Smooth muscle cell (in vitro differentiated cells): ENCODE data around the gene CREBL2. TPM values are rescaled to one million over a fixed set of nuclear protein-coding genes. Genes with fewer than 3 reads are reported as not detected.
"Not testable (repeated sequence)": the region's sequence is repeated elsewhere in the genome, so short reads cannot be mapped to it uniquely, and the experiment has no call there.

ENCODE experiments used
- DNase-seq: peaks from one replicate; lab custom pipeline; 2025; ENCODE audit not compliant: unreplicated experiment; lab: John Stamatoyannopoulos, UW
- H2AFZ ChIP-seq: fragments of 200-600 bp; sonication (generic); 2 replicates; pipeline ENCODE4 v1.6.0; 2016; ENCODE audit warnings: antibody characterized with exemption, low read depth, mild to moderate bottlenecking
- H3F3A ChIP-seq: fragments of 200-600 bp; sonication (generic); 2 replicates; pipeline ENCODE4 v1.6.0; 2017; ENCODE audit warnings: antibody characterized with exemption, low read depth
- H3K27ac ChIP-seq: fragments of 200-600 bp; sonication (generic); 2 replicates; pipeline ENCODE4 v1.5.1; 2016; ENCODE audit warnings: low read depth, mild to moderate bottlenecking
- H3K27me3 ChIP-seq: fragments of 200-600 bp; sonication (generic); 2 replicates; pipeline ENCODE4 v1.6.1; 2016; ENCODE audit warnings: low read depth, mild to moderate bottlenecking
- H3K36me3 ChIP-seq: fragments of 200-600 bp; sonication (generic); 2 replicates; pipeline ENCODE4 v1.5.1; 2016; ENCODE audit warnings: low read depth
- H3K4me1 ChIP-seq: fragments of 200-600 bp; sonication (generic); 2 replicates; pipeline ENCODE4 v1.5.1; 2016; ENCODE audit warnings: low read depth
- H3K4me2 ChIP-seq: fragments of 200-600 bp; sonication (generic); 2 replicates; pipeline ENCODE4 v1.6.0; 2016; ENCODE audit warnings: mild to moderate bottlenecking
- H3K4me3 ChIP-seq: fragments of 200-600 bp; sonication (generic); 2 replicates; pipeline ENCODE4 v1.5.1; 2016; ENCODE audit warnings: mild to moderate bottlenecking
- H3K79me2 ChIP-seq: fragments of 200-600 bp; sonication (generic); 2 replicates; pipeline ENCODE4 v1.6.0; 2016; ENCODE audit warnings: low read depth, mild to moderate bottlenecking
- H3K9ac ChIP-seq: fragments of 200-600 bp; sonication (generic); 2 replicates; pipeline ENCODE4 v1.6.0; 2016; ENCODE audit warnings: low read depth
- H3K9me3 ChIP-seq: fragments of 200-600 bp; sonication (generic); replicated peaks from 2 replicates; pipeline ENCODE4 v1.5.1; 2016; ENCODE audit warnings: low read depth
- H4K20me1 ChIP-seq: fragments of 200-600 bp; sonication (generic); 2 replicates; pipeline ENCODE4 v1.6.0; 2016; ENCODE audit warnings: low read depth
- CTCF ChIP-seq: fragments of 200-600 bp; sonication (generic); IDR thresholded peaks from 2 replicates; pipeline ENCODE4 v1.5.1; 2017; ENCODE audit warnings: borderline replicate concordance, mild to moderate bottlenecking, antibody characterized with exemption; ENCODE audit not compliant: insufficient read depth, poor library complexity, severe bottlenecking
- WGBS: methylation state at CpG from one replicate; pipeline ENCODE4 v1.1.7; 2016; ENCODE audit warnings: low lambda C conversion rate; 5-methylcytosine and 5-hydroxymethylcytosine counted together
- polyA plus RNA-seq: library from polyadenylated mRNA; unstranded; fragments of >200 nt; fragmentation: Nextera tagmentation; extraction: Ambion mirVana; gene quantifications from 2 replicates; pipeline ENCODE4 v1.2.1, GENCODE V29; 2016
- total RNA-seq: library from RNA; depleted of rRNA; stranded (reverse); fragments of >200 nt; gene quantifications from 2 replicates; pipeline ENCODE4 v1.2.3, GENCODE V29; 2014

The CREBL2 gene
- total and polyA plus RNA-seq, 2 experiments from 2014 or later: 4.2 to 6.6 TPM

- peak overlapping the region; percentile 81 for H3K27ac ChIP-seq
- H3K27me3 ChIP-seq: no peaks in the 10 kb centered on the region
- H3K36me3 ChIP-seq: no peaks in the 10 kb centered on the region
- no peak for TF ChIP-seq CTCF
- WGBS: 4% methylated on average over 7 of the region's 7 CpGs
- H3K4me3 ChIP-seq: peak overlapping the region; percentile 77
- peaks cover 16% of the 10 kb centered on the region for H3K79me2 ChIP-seq
- H3K4me1 ChIP-seq: peaks cover 6% of the 10 kb centered on the region
- DNase-seq: no peak
- H3F3A ChIP-seq: peaks cover 7% of the 10 kb centered on the region
- H3K9me3 ChIP-seq: no peaks in the 10 kb centered on the region
- peak overlapping the region; percentile 97 for H3K4me2 ChIP-seq
- H2AFZ ChIP-seq: peak overlapping the region; percentile 88
- H4K20me1 ChIP-seq: no peaks in the 10 kb centered on the region
- H3K9ac ChIP-seq: peak overlapping the region; percentile 65
These were observed 682 bp downstream of the CREBL2 start for GRCh38 chr12:12612358-12612757.

- no peak for DNase-seq
- Histone ChIP-seq H3K4me1 (peaks cover 6% of the 10 kb centered on the region), H3F3A (peaks cover 7% of the 10 kb centered on the region), H3K79me2 (peaks cover 16% of the 10 kb centered on the region), H2AFZ (no peak overlapping the region), H3K27me3 (no peaks in the 10 kb centered on the region), H3K27ac (no peak overlapping the region), H3K4me3 (peak overlapping the region; percentile 77), H3K36me3 (no peaks in the 10 kb centered on the region), H3K9me3 (no peaks in the 10 kb centered on the region), H3K4me2 (no peak overlapping the region), H3K9ac (no peak overlapping the region), H4K20me1 (no peaks in the 10 kb centered on the region)
- WGBS: 91% methylated on average over 4 of the region's 4 CpGs
- TF ChIP-seq CTCF: no peak
These were observed 1.7 kb downstream of the CREBL2 start for GRCh38 chr12:12613344-12613743.

- no peak overlapping the region for H3K9ac ChIP-seq
- WGBS: 95% methylated on average over 4 of the region's 4 CpGs
- H3K27me3 ChIP-seq: no peaks in the 10 kb centered on the region
- no peak overlapping the region for H3K4me2 ChIP-seq
- H4K20me1 ChIP-seq: no peaks in the 10 kb centered on the region
- H3K4me1 ChIP-seq: peaks cover 6% of the 10 kb centered on the region
- no peaks in the 10 kb centered on the region for H3K9me3 ChIP-seq
- H3F3A ChIP-seq: peaks cover 7% of the 10 kb centered on the region
- no peak overlapping the region for H2AFZ ChIP-seq
- TF ChIP-seq CTCF: no peak
- peaks cover 16% of the 10 kb centered on the region for H3K79me2 ChIP-seq
- no peak for DNase-seq
- no peak overlapping the region for H3K4me3 ChIP-seq
- no peaks in the 10 kb centered on the region for H3K36me3 ChIP-seq
- H3K27ac ChIP-seq: no peak overlapping the region
These were observed 2.7 kb downstream of the CREBL2 start for GRCh38 chr12:12614342-12614741.

- peaks cover 6% of the 10 kb centered on the region for H4K20me1 ChIP-seq
- H3K4me3 ChIP-seq: no peak overlapping the region
- no peak for TF ChIP-seq CTCF
- no peak for DNase-seq
- peaks cover 16% of the 10 kb centered on the region for H3K79me2 ChIP-seq
- no peak overlapping the region for H3K27ac ChIP-seq
- no peaks in the 10 kb centered on the region for H3K36me3 ChIP-seq
- H3K9me3 ChIP-seq: no peaks in the 10 kb centered on the region
- H2AFZ ChIP-seq: no peak overlapping the region
- H3F3A ChIP-seq: peaks cover 7% of the 10 kb centered on the region
- no peak overlapping the region for H3K4me2 ChIP-seq
- H3K9ac ChIP-seq: no peak overlapping the region
- WGBS: 57% methylated on average over 4 of the region's 4 CpGs
- no peaks in the 10 kb centered on the region for H3K27me3 ChIP-seq
- H3K4me1 ChIP-seq: peaks cover 6% of the 10 kb centered on the region
These were observed 5.0 kb downstream of the CREBL2 start for GRCh38 chr12:12616512-12617310.

GRCh38 chr12:12618064-12618463 lies 6.4 kb downstream of the CREBL2 start:
- peaks cover 12% of the 10 kb centered on the region for H4K20me1 ChIP-seq
- peaks cover 15% of the 10 kb centered on the region for H3K79me2 ChIP-seq
- not testable (repeated sequence) for H3K4me3 ChIP-seq, H3K4me2 ChIP-seq, H3K36me3 ChIP-seq, DNase-seq, H3F3A ChIP-seq, H3K27me3 ChIP-seq, H3K4me1 ChIP-seq, H2AFZ ChIP-seq, H3K27ac ChIP-seq, H3K9me3 ChIP-seq, H3K9ac ChIP-seq
- 98% methylated on average over 22 of the region's 23 CpGs for WGBS
